Measurements from ENCODE around the gene THSD7A.

DNA sequence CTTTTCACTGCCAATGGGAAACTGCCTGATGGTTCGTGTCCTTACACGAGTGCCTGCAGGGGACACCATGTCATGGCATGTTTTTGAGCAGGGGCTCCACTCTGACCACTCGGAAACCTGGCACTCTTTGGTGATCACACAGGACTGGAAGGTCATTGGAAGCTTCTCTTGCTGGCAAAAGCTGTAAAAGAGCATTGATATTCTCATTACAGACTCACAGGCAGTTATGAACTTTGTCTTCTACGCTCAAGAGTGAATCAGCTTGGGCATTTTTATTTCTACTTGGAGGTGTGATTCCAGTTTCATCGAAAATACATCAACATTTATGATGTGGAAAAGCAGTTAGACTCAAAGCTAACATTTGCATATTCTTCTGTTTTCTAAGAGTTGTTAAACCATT is 238.7 kb downstream of the THSD7A start:
- TF ChIP-seq, protein P1, sequence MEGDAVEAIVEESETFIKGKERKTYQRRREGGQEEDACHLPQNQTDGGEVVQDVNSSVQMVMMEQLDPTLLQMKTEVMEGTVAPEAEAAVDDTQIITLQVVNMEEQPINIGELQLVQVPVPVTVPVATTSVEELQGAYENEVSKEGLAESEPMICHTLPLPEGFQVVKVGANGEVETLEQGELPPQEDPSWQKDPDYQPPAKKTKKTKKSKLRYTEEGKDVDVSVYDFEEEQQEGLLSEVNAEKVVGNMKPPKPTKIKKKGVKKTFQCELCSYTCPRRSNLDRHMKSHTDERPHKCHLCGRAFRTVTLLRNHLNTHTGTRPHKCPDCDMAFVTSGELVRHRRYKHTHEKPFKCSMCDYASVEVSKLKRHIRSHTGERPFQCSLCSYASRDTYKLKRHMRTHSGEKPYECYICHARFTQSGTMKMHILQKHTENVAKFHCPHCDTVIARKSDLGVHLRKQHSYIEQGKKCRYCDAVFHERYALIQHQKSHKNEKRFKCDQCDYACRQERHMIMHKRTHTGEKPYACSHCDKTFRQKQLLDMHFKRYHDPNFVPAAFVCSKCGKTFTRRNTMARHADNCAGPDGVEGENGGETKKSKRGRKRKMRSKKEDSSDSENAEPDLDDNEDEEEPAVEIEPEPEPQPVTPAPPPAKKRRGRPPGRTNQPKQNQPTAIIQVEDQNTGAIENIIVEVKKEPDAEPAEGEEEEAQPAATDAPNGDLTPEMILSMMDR (IDR thresholded peaks at IDR 0.05; ENCODE audit: insufficient read depth, low read depth, low read length): no peak
- no peak for TF ChIP-seq EZH2 (IDR thresholded peaks at IDR 0.05; ENCODE audit: insufficient read depth, low read length)
